ENCODE results near the gene C1orf105.

C1orf105 gene

GRCh38 chr1:172397633-172398032 lies 22.9 kb upstream of the C1orf105 start:
- no peak for DNase-seq

GRCh38 chr1:172398193-172398592 lies 22.3 kb upstream of the C1orf105 start:
- no peak for DNase-seq

DNA sequence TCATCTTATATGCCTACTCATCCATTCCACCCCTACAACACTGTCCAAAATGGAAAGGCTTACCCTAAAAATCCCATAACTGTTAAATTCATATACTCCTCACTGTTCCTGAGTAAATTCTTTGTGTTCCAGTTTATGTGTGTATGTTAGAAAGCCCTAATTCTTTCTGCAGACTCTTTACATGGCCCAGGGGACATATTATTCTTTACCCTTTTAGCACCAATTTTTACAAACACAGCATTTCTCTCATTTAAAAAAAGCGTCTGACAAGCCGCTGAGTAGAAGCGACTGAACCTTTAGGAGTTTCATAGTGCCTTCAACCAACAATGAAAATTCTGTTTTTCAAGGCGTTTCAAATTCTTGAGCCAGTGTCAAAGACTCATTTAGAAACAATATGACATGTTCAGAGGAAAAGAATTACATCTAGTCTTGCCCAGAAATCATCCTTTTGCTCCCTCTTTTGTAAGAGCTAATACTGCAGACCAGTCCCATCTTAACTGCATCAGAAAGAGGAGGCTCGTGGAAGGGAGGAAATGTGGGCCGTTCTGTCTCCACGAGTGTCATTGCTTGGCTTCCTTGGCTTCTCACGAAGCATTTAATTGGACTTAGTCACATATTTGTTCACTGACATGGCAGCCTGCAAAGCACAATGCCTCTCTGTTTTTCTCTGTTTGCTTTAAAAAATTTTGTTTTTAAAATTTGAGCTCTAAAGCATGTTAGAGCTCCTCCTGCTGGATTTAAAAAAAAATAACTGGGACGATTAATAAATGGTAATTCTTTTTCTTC lies 21.3 kb upstream of the C1orf105 start:
- DNase-seq: peak in 1 of 2 donors; percentile 47

GRCh38 chr1:172399756-172400721 lies 20.4 kb upstream of the C1orf105 start:
- DNase-seq: no peak

DNA sequence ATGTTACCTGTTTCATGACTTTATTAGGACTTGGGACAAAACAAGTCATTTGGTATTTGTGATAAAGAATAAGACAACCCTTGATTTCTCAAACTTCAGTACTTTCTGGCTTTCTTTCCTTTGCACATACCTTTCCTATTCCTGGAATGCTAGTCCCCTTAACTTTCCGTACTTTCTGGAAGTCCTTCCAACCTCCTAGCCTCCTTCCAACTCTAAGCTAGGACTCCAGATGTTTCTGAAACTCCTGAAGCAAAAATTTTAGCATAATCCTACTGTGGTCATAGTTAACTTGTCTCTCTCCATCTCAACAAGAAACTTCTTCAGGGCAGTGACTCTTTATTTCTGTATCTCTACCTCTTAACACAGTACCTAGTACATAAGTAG lies 19.8 kb upstream of the C1orf105 start:
- no peak for DNase-seq

GRCh38 chr1:172401477-172401876 lies 19.0 kb upstream of the C1orf105 start:
- no peak for DNase-seq

- no peak for DNase-seq
Measured at GRCh38 chr1:172401892-172402291, 18.6 kb upstream of the C1orf105 start.

DNA sequence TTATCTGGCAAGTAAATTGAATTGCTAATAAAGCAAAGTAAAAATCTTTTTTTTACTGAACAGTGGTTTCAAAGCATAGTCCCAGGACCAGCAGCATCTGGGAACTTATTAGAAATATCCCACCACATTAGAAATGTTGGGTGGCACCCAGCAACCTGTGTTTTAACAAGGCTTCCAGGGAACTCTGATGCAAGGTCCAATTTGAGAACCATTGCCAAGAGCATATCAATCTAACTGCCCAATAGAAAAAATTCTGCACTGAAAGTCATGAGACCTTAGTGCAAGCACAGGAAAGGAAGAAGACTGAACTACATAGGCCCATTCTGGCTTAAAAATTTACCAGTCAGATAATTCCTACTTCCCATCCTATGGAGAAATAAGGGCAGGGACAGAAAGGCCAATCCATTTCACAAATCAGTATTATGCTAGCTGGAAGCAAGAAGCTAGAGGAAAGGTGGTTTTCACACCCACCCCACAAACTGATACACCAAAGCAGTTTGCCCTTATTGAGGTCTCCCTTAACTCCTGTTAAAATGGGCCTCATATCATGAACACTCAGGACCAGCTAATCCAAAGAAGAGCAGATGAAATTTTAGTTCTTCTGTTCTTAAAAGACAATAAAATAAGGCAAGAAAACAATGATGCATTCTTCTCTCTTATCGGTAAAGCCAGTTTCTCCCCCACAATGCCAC lies 17.5 kb upstream of the C1orf105 start:
- no peak for DNase-seq

GRCh38 chr1:172404121-172404520 lies 16.4 kb upstream of the C1orf105 start:
- DNase-seq: no peak

GRCh38 chr1:172405912-172406311 lies 14.6 kb upstream of the C1orf105 start:
- no peak for DNase-seq

DNA sequence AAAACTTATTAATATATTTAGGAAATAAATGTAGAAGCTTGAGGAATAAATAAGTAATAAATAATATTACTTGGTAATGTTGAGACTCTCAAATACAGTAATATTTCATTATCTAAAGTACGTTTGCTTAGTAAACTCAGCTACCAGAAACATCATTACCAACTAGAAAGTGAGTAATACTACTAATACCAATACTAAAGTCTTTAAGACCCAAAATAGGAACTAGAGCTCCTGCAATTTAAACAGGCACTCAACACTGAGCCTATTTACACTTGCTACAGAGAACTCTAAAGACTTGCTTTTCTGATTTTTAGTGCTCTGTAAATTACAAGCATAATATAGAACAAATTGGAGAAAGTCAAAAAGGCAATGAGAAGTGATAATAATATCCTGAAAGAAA lies 13.5 kb upstream of the C1orf105 start:
- no peak for DNase-seq

DNA sequence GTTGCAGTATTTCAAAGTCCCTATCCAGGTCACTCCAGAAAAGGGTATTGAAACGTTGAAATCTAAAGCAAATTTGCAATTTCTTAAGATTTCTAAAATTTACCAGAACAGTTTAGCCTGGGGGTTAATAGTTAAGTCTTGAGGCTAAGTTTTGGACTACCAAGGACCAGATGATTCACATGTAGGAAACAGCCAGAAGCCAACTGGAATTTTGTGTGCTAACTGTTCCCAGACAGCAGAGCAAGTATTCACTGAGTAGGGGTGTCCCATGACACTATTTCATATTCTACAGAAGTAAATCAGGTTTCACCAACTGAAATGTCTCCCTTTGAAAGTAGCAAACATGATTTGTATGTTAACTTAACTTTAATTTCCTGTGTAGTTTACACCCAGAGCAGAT lies 11.5 kb upstream of the C1orf105 start:
- DNase-seq: no peak

GRCh38 chr1:172410027-172410426 lies 10.5 kb upstream of the C1orf105 start:
- no peak for DNase-seq

- DNase-seq: no peak
Measured at GRCh38 chr1:172411791-172412338, 8.6 kb upstream of the C1orf105 start.

DNA sequence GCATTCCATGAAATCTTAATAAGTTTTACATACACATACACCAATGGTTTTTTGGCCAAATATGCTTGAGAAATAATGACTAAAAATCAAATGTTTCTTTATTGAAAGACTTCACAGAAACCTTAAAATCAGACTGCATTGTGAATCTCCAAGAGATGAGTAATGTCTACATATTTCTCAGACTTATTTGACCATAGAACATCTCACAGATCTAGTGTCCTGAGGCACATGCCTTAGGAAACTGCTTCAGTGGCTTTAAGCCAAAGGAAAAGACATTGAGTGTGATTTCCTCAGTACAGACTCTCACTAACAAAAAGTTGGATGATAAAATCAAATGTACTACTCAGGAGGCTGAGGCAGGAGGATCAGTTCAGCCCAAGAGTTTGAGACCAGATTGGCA lies 6.2 kb upstream of the C1orf105 start:
- DNase-seq: no peak

DNA sequence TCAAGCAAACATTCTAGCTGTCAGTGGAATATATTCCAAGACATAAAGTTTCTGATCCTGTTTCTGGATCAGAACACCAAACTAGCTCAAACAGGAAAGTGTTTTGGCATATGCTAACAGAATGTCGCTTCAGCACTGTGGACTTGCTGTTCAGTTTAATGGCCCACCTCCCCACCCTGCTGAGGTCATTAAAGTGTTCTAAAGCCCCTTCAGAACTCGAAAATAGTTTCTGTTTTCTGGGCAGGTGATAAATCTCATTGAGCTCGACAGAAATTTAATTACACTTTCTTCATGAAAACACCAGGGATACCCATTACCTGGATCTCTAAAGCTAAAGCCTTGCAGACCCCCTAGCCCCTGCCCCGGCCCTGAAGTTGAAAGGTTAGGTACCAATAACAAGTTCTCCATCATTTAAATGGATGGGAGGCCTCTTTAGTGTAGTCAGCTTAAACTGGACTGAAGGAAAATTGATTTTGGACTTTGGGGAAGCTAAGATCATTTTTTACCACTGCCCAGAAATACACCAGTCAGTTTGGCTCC lies 3.9 kb upstream of the C1orf105 start:
- DNase-seq: no peak

DNA sequence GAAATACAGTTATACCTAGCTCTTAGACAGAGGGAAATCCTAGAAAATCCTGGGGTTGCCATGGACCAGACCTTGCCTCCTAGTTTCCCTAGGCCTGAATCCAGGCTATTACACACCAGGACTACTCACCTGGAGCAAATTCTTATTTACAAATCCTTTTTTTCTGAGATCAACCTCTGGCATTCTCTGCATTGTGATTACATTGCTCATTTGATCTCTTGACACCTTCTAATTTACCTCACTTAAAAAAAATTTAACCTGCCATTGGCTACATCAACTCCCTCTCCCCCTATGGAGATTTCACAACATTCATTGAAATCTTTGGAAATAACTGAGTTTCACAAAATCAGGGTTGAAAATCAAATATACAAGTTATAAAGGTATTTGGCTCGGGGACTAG lies 2.9 kb upstream of the C1orf105 start:
- DNase-seq: no peak

GRCh38 chr1:172421974-172422604 lies 1.6 kb downstream of the C1orf105 start:
- no peak for DNase-seq

DNA sequence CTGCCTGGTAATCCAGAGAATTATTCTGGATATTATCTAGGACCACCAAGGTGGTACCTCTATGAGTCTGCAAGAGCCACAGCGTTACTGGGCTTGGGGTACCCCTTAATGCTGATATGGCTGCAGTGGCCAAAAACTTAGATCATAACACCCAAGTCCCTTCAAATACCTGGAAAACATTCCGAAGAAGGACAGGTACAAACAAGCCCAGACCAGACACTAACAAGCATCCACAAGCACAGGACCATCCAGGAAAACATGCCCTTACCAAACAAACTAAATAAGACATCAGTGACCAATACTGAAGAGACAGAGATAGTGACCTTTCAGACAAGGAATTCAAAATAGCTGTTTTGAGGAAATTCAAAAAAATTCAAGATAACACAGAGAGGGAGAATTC lies 2.9 kb downstream of the C1orf105 start:
- DNase-seq: no peak

GRCh38 chr1:172425339-172425738 lies 4.9 kb downstream of the C1orf105 start:
- no peak for DNase-seq

DNA sequence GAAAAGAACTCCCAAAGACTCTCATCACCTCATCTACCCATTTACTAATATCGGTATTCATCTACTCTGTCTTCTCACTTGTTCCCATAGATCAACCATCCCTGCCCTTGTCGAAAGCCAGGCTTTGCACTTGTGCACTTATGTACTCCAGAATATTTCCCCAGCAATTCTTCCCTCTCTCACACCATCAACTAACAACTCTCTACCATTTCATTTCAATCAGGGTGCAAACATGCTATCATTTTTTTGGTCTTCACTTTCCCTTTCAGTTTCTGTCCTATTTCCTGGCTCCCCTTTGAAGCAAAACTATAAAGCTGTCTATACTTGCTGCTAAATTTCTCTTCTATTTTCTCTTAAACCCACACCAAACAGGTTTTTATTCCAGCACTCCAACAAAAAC lies 6.7 kb downstream of the C1orf105 start:
- peak in 1 of 2 donors; percentile 40 for DNase-seq
